Activated CD4-positive, alpha-beta T cell treated with anti-CD3 and anti-CD28 coated beads, Interleukin-10, Interleukin-2, amounts not matched to agents 100 ng/mL and 50 ng/mL, durations not matched to agents 16 hours and 8 hours (primary cell): ENCODE results near the gene NUAK2.

Experiments
- DNase-seq: peaks from one replicate; pipeline ENCODE4 v3.0.0-alpha.2; 2020

NUAK2 gene

DNA sequence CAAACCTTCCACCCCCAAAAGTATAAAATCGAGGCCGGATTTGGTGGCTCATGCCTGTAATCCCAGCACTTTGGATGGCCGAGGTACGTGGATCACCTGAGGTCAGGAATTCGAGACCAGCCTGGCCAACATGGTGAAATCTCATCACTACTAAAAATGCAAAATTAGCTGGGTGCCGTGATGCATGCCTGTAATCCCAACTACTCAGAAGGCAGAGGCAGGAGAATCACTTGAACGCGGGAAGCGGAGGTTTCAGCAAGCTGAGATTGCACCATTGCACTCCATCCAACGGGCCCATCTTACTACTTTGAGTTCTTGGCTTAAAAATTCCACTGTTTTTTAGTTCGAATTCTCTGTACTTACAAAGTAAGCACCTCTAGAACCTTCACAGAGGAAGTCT is 24.2 kb upstream of the NUAK2 start:
- no peak for DNase-seq

- DNase-seq, result no peak
These were observed 22.8 kb upstream of the NUAK2 start for GRCh38 chr1:205344066-205344928.

DNA sequence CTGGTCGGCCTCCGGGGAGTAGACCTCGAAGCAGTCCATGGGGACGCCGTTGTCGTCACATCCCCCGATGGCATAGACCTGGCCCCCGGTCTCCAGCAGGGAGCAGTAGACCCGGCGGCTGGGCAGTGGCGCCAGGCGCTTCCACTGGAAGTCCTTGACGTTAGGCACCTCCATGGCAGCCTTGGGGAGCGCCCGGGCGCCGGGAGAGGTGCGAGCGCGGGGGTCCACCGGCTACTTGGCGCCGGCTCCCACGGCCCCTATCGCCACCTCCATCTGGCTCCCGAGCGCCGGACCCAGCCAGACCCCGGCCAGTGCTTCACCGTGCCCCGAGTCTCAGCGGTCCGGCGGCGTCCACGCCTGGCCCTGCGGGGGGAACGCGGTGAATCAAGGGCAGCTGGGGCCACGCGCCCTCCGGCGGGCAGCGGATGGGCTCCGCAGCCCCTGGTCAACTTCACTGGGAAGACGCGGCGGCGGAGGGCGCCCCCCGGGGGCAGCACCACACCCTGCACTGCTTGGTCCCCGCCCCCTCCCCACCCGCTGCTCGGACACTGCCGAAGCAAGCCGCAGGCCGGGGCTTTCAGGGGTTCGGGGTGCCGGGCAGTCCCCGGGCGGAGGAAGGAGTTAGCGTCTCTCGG is 22.0 kb upstream of the NUAK2 start:
- DNase-seq, result no peak

DNA sequence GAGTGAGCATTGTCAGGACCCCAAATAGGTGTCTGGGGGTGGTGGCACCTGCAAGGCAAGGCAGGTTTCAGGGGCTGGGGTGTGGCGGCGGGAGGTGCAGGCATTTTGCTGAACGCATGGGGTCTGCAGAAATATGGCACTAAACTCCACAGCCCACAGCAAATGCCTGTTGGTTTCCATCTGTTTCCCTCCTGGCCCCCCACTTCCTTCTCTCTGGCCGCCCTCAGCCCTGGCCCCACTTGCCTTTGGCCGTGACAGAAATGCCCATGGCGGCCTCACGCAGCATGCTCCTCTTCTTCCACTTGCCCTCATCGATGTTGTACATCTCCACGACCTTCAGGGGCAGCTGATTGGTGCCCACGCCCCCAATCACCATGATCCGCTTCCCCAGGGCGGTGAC is 21.4 kb upstream of the NUAK2 start:
- no peak for DNase-seq

GRCh38 chr1:205340676-205341075 is 19.1 kb upstream of the NUAK2 start:
- no peak for DNase-seq

GRCh38 chr1:205339717-205340116 is 18.2 kb upstream of the NUAK2 start:
- DNase-seq, result peak; percentile 63

GRCh38 chr1:205339197-205339702 is 17.7 kb upstream of the NUAK2 start:
- DNase-seq, result no peak

DNA sequence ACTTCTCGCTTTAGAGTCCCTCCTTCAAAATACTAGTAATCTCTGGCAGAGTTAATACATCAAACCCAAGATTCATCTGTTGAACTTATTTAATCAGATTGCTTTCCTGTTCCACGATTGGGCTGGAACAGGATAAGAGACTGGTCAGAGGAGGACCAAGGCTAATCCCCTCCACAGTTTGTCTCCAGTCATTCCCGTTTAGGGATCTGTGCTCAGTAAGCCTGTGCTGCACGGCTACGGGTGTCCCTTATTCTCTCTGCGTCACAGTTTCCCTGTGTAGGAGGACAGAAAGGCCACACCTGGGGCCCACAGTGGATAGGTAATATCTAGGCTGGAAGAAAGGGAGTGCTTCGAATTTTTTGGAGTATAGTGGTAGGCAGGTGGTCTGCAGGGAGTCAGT is 16.5 kb upstream of the NUAK2 start:
- no peak for DNase-seq

- no peak for DNase-seq
These were observed 15.9 kb upstream of the NUAK2 start for GRCh38 chr1:205337481-205337880.

GRCh38 chr1:205335692-205336091 is 14.1 kb upstream of the NUAK2 start:
- peak; percentile 82 for DNase-seq

- DNase-seq, result no peak
These were observed 10.7 kb upstream of the NUAK2 start for GRCh38 chr1:205332015-205332791.

DNA sequence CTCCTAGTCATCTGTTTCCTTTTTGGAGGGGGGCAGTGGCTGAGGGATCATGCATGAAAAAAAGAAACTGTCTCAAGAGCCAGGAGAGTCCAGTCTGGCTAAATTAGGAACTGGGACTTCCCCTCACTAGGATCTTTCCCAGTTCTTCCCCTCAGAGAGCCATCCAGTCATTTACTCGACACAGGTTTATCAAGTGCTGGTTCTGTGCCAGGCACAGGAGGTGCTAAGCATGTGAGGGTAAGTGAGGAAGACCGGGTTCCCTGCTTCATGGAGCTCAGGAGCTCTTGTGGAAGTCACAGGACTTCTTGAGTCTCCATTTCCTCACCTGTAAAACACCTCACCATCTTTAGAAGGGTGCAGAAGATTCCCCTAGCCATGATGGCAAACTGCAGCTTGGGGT is 8.6 kb upstream of the NUAK2 start:
- DNase-seq, result no peak

GRCh38 chr1:205329719-205330118 is 8.2 kb upstream of the NUAK2 start:
- DNase-seq, result no peak

DNA sequence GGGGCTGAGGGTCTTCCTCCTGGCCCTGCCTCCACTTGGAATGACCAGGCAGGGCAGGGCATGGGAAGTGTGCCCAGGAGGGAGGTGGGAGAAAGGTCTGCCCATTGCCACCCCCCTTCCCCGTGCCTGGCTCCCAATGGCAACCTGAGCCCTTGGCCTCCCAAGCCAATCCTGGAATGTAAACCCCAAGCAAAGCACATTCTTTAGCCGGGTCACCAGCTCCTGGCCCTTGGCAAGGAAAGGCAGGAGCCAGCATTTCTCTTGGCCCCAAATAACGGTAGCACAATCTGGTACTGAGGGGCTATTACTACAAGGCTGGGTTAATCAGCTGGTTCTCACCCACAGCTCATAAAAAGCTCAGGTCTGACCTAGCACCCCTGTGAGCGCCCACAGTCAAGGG is 6.9 kb upstream of the NUAK2 start:
- DNase-seq, result no peak

DNA sequence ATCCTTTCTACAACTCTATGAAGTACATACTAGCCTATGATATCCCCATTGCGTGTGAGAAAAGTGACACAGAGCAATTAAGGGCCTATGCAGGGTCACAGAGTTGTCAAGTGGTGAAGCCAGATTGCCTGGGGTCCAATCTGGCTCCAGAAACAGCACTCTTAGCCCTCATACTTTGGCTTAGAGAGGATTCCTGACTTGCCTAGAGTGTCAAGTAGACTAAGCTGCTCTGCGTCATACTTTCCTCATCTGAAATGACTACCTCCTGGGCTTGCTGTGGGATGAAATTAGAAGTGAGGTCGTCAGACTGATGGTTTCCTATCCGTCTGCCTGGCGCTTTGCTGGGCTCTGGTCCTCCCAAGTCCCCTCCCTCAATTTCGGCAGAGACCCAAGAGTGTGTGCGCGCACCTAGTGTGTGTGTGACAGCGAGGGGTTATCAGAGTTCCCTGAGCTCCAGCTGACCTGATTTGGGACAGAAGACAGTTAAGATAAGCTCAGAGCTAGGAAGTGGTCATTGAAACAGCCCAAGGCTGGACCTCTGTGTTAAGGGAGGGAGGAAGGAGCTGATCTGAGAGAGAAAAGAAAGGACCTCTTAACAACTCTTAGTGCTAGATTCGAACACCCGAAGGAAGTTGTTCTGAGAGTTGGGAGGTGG is 5.4 kb upstream of the NUAK2 start:
- DNase-seq, result no peak

- DNase-seq, result peak; percentile 58
These were observed 3.9 kb upstream of the NUAK2 start for GRCh38 chr1:205325334-205325884.

DNA sequence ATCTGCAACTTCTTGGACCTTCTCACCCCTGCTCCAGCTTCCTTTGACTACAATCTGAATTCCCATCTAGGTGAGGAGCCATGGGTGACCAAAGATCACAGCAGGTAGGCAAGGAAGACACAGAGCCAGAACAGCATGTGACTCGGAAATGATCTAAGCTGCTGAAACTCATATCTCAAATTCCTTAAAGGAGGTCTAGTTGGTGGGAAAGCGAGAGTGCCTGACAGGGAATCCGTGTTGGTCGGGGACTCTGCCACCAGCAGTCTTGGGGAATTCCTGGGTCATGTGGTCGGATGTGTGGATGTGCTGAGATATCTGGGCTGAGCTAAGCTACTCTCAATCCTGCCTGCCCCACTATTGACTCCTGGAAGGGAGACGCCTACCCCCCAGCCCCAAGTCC is 3.2 kb upstream of the NUAK2 start:
- no peak for DNase-seq

GRCh38 chr1:205323794-205324193 is 2.2 kb upstream of the NUAK2 start:
- DNase-seq, result no peak

DNA sequence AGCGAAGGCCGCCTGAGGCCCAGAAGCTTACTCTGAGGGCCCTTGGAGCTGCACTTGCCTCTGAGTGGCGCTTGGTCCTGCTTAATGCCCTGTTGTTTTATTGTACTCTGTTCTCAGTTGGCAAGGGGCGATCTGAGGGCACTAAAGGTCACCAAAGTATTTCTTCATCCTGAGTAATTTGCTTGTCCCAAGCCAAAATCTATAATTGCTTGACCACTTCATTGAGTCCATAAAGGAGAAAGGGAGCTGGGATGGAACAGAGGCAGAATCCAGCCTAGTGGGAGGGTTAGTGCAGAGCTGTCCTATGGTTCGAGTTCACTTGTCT is 376 bp upstream of the NUAK2 start:
- DNase-seq, result no peak

DNA sequence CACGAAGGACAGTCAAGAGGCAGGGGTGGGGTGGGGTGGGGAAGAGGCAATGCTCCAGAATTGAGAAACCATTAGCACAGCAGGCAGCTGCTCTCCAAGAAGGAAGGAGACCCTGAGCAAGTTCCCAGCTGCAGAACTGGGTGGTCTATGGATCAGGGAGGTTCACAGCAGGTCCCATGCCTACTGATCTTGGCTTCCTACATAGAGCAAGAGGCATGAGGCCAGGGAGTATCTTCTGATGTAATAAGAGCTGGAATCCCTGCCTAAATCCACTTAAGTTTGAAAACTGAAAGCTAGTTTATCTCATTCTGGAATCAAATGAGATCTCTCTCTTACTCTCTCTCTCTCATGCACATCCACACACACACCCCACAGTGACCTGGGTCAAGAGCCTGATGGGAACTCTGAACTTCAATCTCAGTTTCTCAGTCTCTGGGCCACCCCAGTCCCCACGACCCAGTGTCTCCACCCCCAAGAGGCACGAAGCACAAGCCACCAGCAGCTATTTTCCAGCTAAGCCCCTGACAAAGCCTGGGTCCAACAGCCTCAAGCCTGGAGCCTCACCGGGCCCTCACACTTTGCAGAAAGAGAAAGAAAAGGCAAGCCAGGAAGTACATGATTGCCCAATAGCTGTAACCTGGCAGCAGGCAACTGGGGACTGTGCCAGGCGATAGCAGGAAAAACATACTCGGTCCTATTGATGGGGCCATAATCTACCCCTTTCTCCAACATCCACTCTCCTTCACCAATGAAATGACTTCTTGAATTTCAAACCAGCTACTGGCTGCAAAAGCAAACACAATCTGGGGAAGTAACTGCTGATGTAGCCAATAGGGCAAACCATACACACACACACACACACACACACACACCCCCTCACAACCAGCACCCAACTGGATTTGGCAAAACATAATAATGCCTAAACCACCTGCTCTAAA is 2.2 kb downstream of the NUAK2 start:
- DNase-seq, result peak; percentile 33

- DNase-seq, result no peak
These were observed 3.1 kb downstream of the NUAK2 start for GRCh38 chr1:205318231-205318991.
